Dendritic cell treated with granulocyte-macrophage colony-stimulating factor and Interleukin-4, amounts not matched to agents 40 ng/mL and 50 ng/mL, for 4 days (primary cell): ENCODE measurements around the gene OR11H7.
"Not testable (repeated sequence)": the region's sequence is repeated elsewhere in the genome, so short reads cannot be mapped to it uniquely, and the experiment has no call there.

Experiments used
- H3K27ac Mint-ChIP-seq: one replicate; pipeline ENCODE4 v1.8.0; 2022; ENCODE audit warnings: mild to moderate bottlenecking, mixed read lengths
- H3K27me3 Mint-ChIP-seq: one replicate; pipeline ENCODE4 v1.8.0; 2022; ENCODE audit warnings: mild to moderate bottlenecking, mixed read lengths
- H3K36me3 Mint-ChIP-seq: one replicate; pipeline ENCODE4 v1.8.0; 2022; ENCODE audit warnings: low read depth, mixed read lengths
- H3K4me1 Mint-ChIP-seq: one replicate; pipeline ENCODE4 v1.8.0; 2022; ENCODE audit warnings: low read depth, mixed read lengths
- H3K4me3 Mint-ChIP-seq: one replicate; pipeline ENCODE4 v1.8.0; 2022; ENCODE audit warnings: mild to moderate bottlenecking, moderate library complexity, mixed read lengths
- H3K9me3 Mint-ChIP-seq: one replicate; pipeline ENCODE4 v1.8.0; 2022; ENCODE audit warnings: mixed read lengths
- intact Hi-C: fragments of 100-400 bp; cut with micrococcal nuclease; formaldehyde crosslinking; loops from one replicate; pipeline ENCODE4 v1.15.0; 2022

OR11H7 gene

GRCh38 chr14:20215196-20215595, 13.6 kb upstream of the OR11H7 start:
- intact Hi-C loops = no loop called here
- Mint-ChIP-seq H3K36me3 (no peaks in the 10 kb centered on the region), H3K27me3 (peaks cover 1% of the 10 kb centered on the region), H3K27ac (no peak overlapping the region), H3K4me3 (no peak overlapping the region), H3K4me1 (no peaks in the 10 kb centered on the region), H3K9me3 (no peaks in the 10 kb centered on the region)

- Mint-ChIP-seq H3K27me3 (peaks cover 1% of the 10 kb centered on the region), H3K27ac (no peak overlapping the region), H3K9me3 (no peaks in the 10 kb centered on the region), H3K36me3 (no peaks in the 10 kb centered on the region), H3K4me1 (no peaks in the 10 kb centered on the region), H3K4me3 (no peak overlapping the region)
- intact Hi-C loops = no loop called here
Observed at GRCh38 chr14:20219033-20219432, 9.7 kb upstream of the OR11H7 start.

DNA sequence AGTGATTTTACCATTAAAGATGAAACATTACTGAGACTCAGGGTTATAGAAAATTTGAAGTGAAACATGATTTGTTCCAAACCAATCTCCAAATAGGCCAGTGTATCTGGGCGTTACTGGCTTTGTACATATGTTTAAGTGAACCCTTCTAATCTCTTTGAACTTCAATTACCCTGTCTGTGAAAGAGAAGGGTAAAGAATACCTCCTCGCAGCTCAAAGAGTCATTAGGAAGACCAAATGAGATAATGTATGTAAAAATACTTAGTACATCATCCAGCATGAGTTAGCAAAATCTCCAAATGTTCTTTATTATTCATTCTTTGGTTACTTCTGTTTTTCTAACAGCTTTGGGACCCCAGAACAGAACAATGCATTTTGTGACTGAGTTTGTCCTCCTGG, 5.4 kb upstream of the OR11H7 start, which contains the start of gene OR11H6:
Gene OR11H6 (plus strand): TSS at position 301 of the 400 bp plus-strand sequence. CDS start 0 bp downstream, at position 301.
- intact Hi-C loops = no loop called here
- Mint-ChIP-seq H3K36me3 (no peaks in the 10 kb centered on the region), H3K27me3 (no peaks in the 10 kb centered on the region), H3K4me1 (no peaks in the 10 kb centered on the region), H3K9me3 (no peaks in the 10 kb centered on the region), H3K4me3 (no peak within 1 kb of the TSS), H3K27ac (no peak within 1 kb of the TSS)

DNA sequence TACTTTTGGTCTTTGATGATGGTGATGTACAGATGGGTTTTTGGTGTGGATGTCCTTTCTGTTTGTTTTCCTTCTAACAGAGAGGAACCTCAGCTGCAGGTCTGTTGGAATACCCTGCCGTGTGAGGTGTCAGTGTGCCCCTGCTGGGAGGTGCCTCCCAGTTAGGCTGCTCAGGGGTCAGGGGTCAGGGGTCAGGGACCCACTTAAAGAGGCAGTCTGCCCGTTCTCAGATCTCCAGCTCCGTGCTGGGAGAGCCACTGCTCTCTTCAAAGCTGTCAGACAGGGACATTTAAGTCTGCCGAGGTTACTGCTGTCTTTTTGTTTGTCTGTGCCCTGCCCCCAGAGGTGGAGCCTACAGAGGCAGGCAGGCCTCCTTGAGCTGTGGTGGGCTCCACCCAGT, 6.6 kb downstream of the OR11H7 start:
- H3K27me3 Mint-ChIP-seq, H3K9me3 Mint-ChIP-seq, H3K27ac Mint-ChIP-seq, H3K4me3 Mint-ChIP-seq, H3K4me1 Mint-ChIP-seq, H3K36me3 Mint-ChIP-seq, intact Hi-C loops: not testable (repeated sequence)

DNA sequence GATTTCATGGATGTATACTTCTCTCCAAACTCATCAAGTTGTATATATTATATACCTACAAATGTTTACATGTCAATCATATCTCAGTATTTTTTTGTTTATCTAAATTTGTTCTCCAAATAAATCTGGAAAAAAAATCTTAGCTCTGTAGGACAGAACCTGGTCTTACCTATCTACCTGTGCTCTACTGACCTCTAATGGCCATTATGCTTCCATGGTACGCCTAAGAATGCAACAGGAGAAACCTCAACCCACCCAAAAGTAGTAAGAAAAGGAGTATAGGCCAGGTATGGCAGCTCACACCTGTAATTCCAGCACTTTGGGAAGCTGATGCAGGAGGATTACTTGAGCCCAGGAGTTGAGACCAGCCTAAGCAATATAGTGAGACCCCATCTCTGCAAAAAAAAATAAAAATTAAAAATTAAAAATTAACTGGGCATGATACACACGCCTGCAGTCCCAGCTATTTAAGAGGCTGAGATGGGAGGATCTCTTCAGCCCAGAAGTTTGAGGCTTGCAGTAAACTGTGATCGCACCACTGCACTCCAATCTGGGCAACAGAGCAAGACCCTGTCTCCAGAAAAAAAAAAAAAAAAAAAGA, 19.0 kb downstream of the OR11H7 start:
- Mint-ChIP-seq H3K36me3 (no peaks in the 10 kb centered on the region), H3K4me1 (no peaks in the 10 kb centered on the region), H3K27me3 (no peaks in the 10 kb centered on the region), H3K9me3 (no peaks in the 10 kb centered on the region), H3K27ac (no peak overlapping the region), H3K4me3 (no peak overlapping the region)
- intact Hi-C loops = no loop called here

GRCh38 chr14:20262642-20263128, 33.9 kb downstream of the OR11H7 start:
- Mint-ChIP-seq H3K9me3 (no peaks in the 10 kb centered on the region), H3K27ac (no peak overlapping the region), H3K4me3 (no peak overlapping the region), H3K4me1 (no peaks in the 10 kb centered on the region), H3K36me3 (no peaks in the 10 kb centered on the region), H3K27me3 (no peaks in the 10 kb centered on the region)
- intact Hi-C loops = no loop called here

DNA sequence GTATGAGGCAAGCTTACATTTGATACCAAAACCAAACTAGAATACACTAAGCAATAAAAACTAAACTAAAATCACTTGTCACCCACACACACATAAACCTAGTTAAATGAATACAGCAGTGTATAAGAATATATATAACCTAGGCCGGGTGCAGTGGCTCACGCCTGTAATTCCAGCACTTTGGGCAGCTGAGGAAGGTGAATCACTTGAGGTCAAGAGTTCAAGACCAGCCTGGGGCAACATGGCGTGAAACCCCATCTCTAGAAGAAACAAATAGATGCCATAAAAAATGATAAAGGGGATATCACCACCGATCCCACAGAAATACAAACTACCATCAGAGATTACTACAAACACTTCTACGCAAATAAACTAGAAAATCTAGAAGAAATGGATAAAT, 35.6 kb downstream of the OR11H7 start:
- H3K4me1 Mint-ChIP-seq, H3K9me3 Mint-ChIP-seq, H3K4me3 Mint-ChIP-seq, H3K27me3 Mint-ChIP-seq, intact Hi-C loops, H3K36me3 Mint-ChIP-seq, H3K27ac Mint-ChIP-seq: not testable (repeated sequence)

DNA sequence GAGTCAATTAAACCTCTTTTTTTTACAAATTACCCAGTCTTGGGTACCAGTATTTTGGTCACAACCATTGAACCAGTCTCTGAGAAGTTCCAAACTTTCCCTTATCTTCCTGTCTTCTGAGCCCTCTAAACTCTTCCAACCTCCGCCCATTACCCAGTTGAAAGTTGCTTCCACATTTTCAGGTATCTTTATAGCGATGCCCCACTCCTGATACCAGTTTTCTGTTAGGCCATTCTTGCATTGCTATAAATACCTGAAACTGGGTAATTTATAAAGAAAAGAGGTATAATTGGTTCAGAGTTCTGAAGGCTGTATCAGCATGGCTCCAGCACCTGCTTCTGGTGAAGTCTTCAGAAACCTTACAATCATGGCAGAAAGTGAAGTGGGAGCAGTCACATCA, 45.3 kb downstream of the OR11H7 start:
- intact Hi-C loops = no loop called here
- H3K9me3 Mint-ChIP-seq = peaks cover 50% of the 10 kb centered on the region
- no peak overlapping the region for H3K4me3 Mint-ChIP-seq
- H3K4me1 Mint-ChIP-seq = no peaks in the 10 kb centered on the region
- H3K36me3 Mint-ChIP-seq = peaks cover 13% of the 10 kb centered on the region
- H3K27me3 Mint-ChIP-seq = no peaks in the 10 kb centered on the region
- no peak overlapping the region for H3K27ac Mint-ChIP-seq

DNA sequence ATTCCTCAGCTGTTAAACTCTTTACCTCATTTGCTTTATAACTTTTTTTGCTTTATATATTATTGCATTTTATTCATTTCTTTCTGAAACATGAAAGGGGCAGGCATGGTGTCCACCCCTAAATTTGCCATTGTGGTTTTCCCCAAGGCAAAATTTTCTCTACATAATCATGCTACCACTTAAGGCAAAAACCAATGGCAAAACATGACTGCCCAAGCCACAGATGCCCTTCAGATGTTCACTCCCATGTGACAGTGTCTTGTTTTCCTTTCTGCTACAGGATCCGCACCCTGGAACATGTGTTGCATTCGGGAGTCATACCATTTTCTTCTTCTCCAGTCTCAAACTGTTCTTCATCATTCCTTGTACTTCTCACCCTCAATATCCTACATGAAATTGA, 48.6 kb downstream of the OR11H7 start:
- Mint-ChIP-seq H3K27me3 (no peaks in the 10 kb centered on the region), H3K36me3 (peaks cover 47% of the 10 kb centered on the region), H3K27ac (no peak overlapping the region), H3K4me3 (no peak overlapping the region), H3K9me3 (peaks cover 54% of the 10 kb centered on the region), H3K4me1 (no peaks in the 10 kb centered on the region)
- intact Hi-C loops = no loop called here

GRCh38 chr14:20278414-20278813, 49.6 kb downstream of the OR11H7 start:
- Mint-ChIP-seq H3K27ac (no peak overlapping the region), H3K27me3 (no peaks in the 10 kb centered on the region), H3K36me3 (peaks cover 56% of the 10 kb centered on the region), H3K4me1 (no peaks in the 10 kb centered on the region), H3K4me3 (no peak overlapping the region), H3K9me3 (peaks cover 54% of the 10 kb centered on the region)
- intact Hi-C loops = no loop called here

DNA sequence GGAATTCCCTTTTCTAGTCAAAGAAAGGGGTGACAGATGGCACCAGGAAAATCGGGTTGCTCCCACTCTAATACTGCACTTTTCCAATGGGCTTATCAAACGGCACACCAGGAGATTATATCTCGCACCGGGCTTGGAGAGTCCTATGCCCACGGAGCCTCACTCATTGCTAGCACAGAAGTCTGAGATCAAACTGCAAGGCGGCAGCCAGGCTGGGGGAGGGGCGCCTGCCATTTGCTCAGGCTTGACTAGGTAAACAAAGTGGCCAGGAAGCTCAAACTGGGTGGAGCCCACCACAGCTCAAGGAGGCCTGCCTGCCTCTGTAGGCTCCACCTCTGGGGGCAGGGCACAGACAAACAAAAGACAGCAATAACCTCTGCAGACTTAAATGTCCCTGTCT, 51.5 kb downstream of the OR11H7 start:
- intact Hi-C loops, H3K27me3 Mint-ChIP-seq, H3K27ac Mint-ChIP-seq, H3K4me1 Mint-ChIP-seq, H3K4me3 Mint-ChIP-seq: not testable (repeated sequence)
- Mint-ChIP-seq H3K36me3 (peaks cover 61% of the 10 kb centered on the region), H3K9me3 (peaks cover 36% of the 10 kb centered on the region)
